GM12878 (cell line): Measurements from ENCODE around the gene HUS1. TPM values are rescaled to one million over a fixed set of nuclear protein-coding genes. Genes with fewer than 3 reads are reported as not detected.

Experiments
- ATAC-seq: fragments of 200-7000 bp; cut with Tn5 transposase; 3 replicates; pipeline ENCODE4 v1.9.1; 2020; ENCODE audit warnings: mild to moderate bottlenecking, moderate library complexity
- BruUV-seq: library from RNA; stranded (reverse); fragments of 400-500 nt; replicated peaks from 2 replicates; lab custom pipeline; 2021; lab: Mats Ljungman, UMichigan
- CTCF ChIA-PET: fragments of 300-600 bp; sonication (Branson Sonifier 250); formaldehyde crosslinking; extraction: SDS; loops from one replicate; lab custom pipeline; 2021; ENCODE audit warnings: inconsistent platforms; lab: Yijun Ruan, JAX
- POLR2A ChIA-PET: fragments of 350-600 bp; formaldehyde crosslinking; extraction: SDS; loops from one replicate; lab custom pipeline; 2021; ENCODE audit warnings: inconsistent platforms; lab: Charles Lee
- RAD21 ChIA-PET: fragments of 300-600 bp; sonication (Branson Sonifier 250); formaldehyde crosslinking; loops from one replicate; lab custom pipeline; 2023; ENCODE audit warnings: antibody characterized with exemption; ENCODE audit not compliant: unreplicated experiment; lab: Charles Lee
- SMC1A ChIA-PET: fragments of 300-600 bp; sonication (Branson Sonifier 250); formaldehyde crosslinking; loops from one replicate; lab custom pipeline; 2023; ENCODE audit not compliant: unreplicated experiment, uncharacterized antibody; lab: Charles Lee
- DNase-seq: peaks from one replicate; pipeline ENCODE4 v3.0.0-alpha.2; 2011; ENCODE audit warnings: low read depth, low spot score
- FAIRE-seq: peaks from 3 replicates; lab custom pipeline; 2011; peaks lifted over from hg19 to GRCh38; lab: Jason Lieb, UNC
- H2AFZ ChIP-seq: 2 replicates; pipeline ENCODE4 v1.6.0; 2011; ENCODE audit warnings: low read depth, low read length, control low read depth; ENCODE audit not compliant: control insufficient read depth
- H3K27ac ChIP-seq: 2 replicates; pipeline ENCODE4 v1.5.1; 2011; ENCODE audit warnings: control low read depth; ENCODE audit not compliant: control insufficient read depth, insufficient read depth
- H3K27me3 ChIP-seq, 2 experiments: replicated peaks in 1 of 2; 2 replicates each; pipeline versions ENCODE4 v1.6.0 to v1.6.1; 2011; ENCODE audit warnings: low read length in 1 of 2; ENCODE audit not compliant: control insufficient read depth in 2 of 2, insufficient read depth in 2 of 2
- H3K36me3 ChIP-seq, 2 experiments: 2 replicates each; pipeline ENCODE4 v1.5.1; 2011; ENCODE audit warnings: low read length in 1 of 2; ENCODE audit not compliant: control insufficient read depth in 2 of 2, insufficient read depth in 2 of 2
- H3K4me1 ChIP-seq: 2 replicates; pipeline ENCODE4 v1.6.1; 2011; ENCODE audit warnings: mild to moderate bottlenecking, low read length, moderate library complexity, mixed read lengths; ENCODE audit not compliant: control insufficient read depth, insufficient read depth
- H3K4me2 ChIP-seq: 2 replicates; pipeline ENCODE4 v1.6.0; 2011; ENCODE audit warnings: control low read depth; ENCODE audit not compliant: control insufficient read depth, insufficient read depth
- H3K4me3 ChIP-seq: fragments of 200-600 bp; sonication (generic); 2 replicates; pipeline ENCODE4 v1.5.1; 2016
- H3K79me2 ChIP-seq: 2 replicates; pipeline ENCODE4 v1.6.0; 2011; ENCODE audit warnings: low read length; ENCODE audit not compliant: control insufficient read depth, insufficient read depth
- H3K9ac ChIP-seq: 2 replicates; pipeline ENCODE4 v1.8.0; 2011; ENCODE audit warnings: low read length, control low read depth, mixed read lengths; ENCODE audit not compliant: control insufficient read depth, insufficient read depth
- H3K9me3 ChIP-seq: replicated peaks from 3 replicates; pipeline ENCODE4 v1.5.1; 2011; ENCODE audit warnings: mild to moderate bottlenecking, low read length; ENCODE audit not compliant: control insufficient read depth, insufficient read depth
- H4K20me1 ChIP-seq: 2 replicates; pipeline ENCODE4 v1.6.0; 2011; ENCODE audit not compliant: control insufficient read depth, insufficient read depth
- EGR1 ChIP-seq, 2 experiments: IDR thresholded peaks; 1 replicate in 1 of 2; 2 replicates in 1 of 2; pipeline ENCODE4 v1.6.1; 2011 to 2012; ENCODE audit warnings: low read depth in 2 of 2, low read length in 2 of 2, borderline replicate concordance in 1 of 2, mild to moderate bottlenecking in 1 of 2, moderate library complexity in 1 of 2
- HCFC1 ChIP-seq: fragments of 150-350 bp; IDR thresholded peaks from 2 replicates; pipeline ENCODE4 v1.6.1; 2014; ENCODE audit warnings: low read length
- JUNB ChIP-seq: IDR thresholded peaks from 2 replicates; pipeline ENCODE4 v1.6.1; 2016; ENCODE audit warnings: antibody characterized with exemption, mild to moderate bottlenecking
- MYC ChIP-seq: IDR thresholded peaks from 2 replicates; pipeline ENCODE4 v1.6.1; 2011; ENCODE audit warnings: mild to moderate bottlenecking, low read length, moderate library complexity, inconsistent platforms; ENCODE audit not compliant: insufficient read depth, insufficient replicate concordance, insufficient read length, severe bottlenecking
- NBN ChIP-seq: fragments of 450-650 bp; IDR thresholded peaks from 2 replicates; pipeline ENCODE4 v1.6.1; 2016
- NFIC ChIP-seq: IDR thresholded peaks from 2 replicates; pipeline ENCODE4 v1.6.1; 2012; ENCODE audit warnings: low read depth, mild to moderate bottlenecking, inconsistent platforms, low read length, moderate library complexity
- RAD51 ChIP-seq: fragments of 450-650 bp; IDR thresholded peaks from 2 replicates; pipeline ENCODE4 v1.6.1; 2016; ENCODE audit warnings: moderate library complexity, mild to moderate bottlenecking, inconsistent platforms
- WRNIP1 ChIP-seq: IDR thresholded peaks from 2 replicates; pipeline ENCODE4 v1.6.1; 2011; ENCODE audit warnings: low read depth, low read length, improper control_type of control experiment, borderline replicate concordance
- YY1 ChIP-seq: IDR thresholded peaks from 2 replicates; pipeline ENCODE4 v1.6.1; 2011; ENCODE audit warnings: low read depth, mild to moderate bottlenecking, low read length
- ZNF592 ChIP-seq: fragments of 450-650 bp; IDR thresholded peaks from 2 replicates; pipeline ENCODE4 v1.6.1; 2017; ENCODE audit warnings: mild to moderate bottlenecking, moderate library complexity
- WGBS: methylation state at CpG from one replicate; pipeline ENCODE4 v1.1.6; 2016; ENCODE audit warnings: low lambda C conversion rate; ENCODE audit not compliant: insufficient replicate concordance, insufficient coverage; ENCODE audit errors: missing lambda C conversion rate; 5-methylcytosine and 5-hydroxymethylcytosine counted together
- in situ Hi-C: fragments of 300-500 bp; cut with MboI; formaldehyde crosslinking; loops from 9 replicates; pipeline ENCODE4 v1.14.3; 2018; ENCODE audit warnings: mixed read lengths
- intact Hi-C: fragments of 100-400 bp; cut with micrococcal nuclease; formaldehyde crosslinking; loops from one replicate; pipeline ENCODE4 v1.14.2; 2022; ENCODE audit not compliant: unreplicated experiment
- polyA plus RNA-seq, 11 experiments: library from polyadenylated mRNA; depleted of rRNA in 4 of 11; unstranded in 6 of 11; stranded (reverse) in 5 of 11; fragments of >200 nt; fragmentation: Nextera tagmentation in 4 of 11; fragmentation: Illumina TruSeq in 1 of 11; extraction: Ambion mirVana in 4 of 11; extraction: Trizol in 1 of 11; gene quantifications; 1 replicate in 1 of 11; 2 replicates in 10 of 11; pipeline versions ENCODE4 v1.2.1 to v1.2.3, GENCODE V29; 2011 to 2016; ENCODE audit warnings: inconsistent platforms in 2 of 11, missing spikeins in 2 of 11, low read depth in 1 of 11
- total RNA-seq, 4 experiments: library from RNA; depleted of rRNA in 3 of 4; stranded (reverse); fragments of >200 nt in 3 of 4; fragmentation: Illumina TruSeq in 1 of 4; extraction: Trizol in 1 of 4; gene quantifications; 2 replicates each; pipeline versions ENCODE4 v1.2.1 to v1.2.3, GENCODE V29; 2013 to 2021
- TF ChIP-seq, protein P1 (sequence below): fragments of 150-350 bp; IDR thresholded peaks from 2 replicates; pipeline ENCODE4 v1.6.1; 2014; ENCODE audit warnings: mild to moderate bottlenecking, low read depth, low read length
- TF ChIP-seq, protein P2 (sequence below): fragments of 450-650 bp; IDR thresholded peaks from 2 replicates; pipeline ENCODE4 v1.6.1; 2016; ENCODE audit warnings: mild to moderate bottlenecking
- TF ChIP-seq, protein P3 (sequence below): IDR thresholded peaks from 2 replicates; pipeline ENCODE4 v1.6.1; 2011; ENCODE audit warnings: low read depth, low read length, improper control_type of control experiment, borderline replicate concordance
- TF ChIP-seq, protein P4 (sequence below): IDR thresholded peaks from 2 replicates; pipeline ENCODE4 v1.6.1; 2012; ENCODE audit warnings: low read depth, low read length, improper control_type of control experiment

HUS1 gene
- total and polyA plus RNA-seq, 10 of the 15 experiments (the other 5 are each of a cell fraction or from before 2014, with no cell fraction given), result 10.4 to 35.5 (median 22.6) TPM

DNA sequence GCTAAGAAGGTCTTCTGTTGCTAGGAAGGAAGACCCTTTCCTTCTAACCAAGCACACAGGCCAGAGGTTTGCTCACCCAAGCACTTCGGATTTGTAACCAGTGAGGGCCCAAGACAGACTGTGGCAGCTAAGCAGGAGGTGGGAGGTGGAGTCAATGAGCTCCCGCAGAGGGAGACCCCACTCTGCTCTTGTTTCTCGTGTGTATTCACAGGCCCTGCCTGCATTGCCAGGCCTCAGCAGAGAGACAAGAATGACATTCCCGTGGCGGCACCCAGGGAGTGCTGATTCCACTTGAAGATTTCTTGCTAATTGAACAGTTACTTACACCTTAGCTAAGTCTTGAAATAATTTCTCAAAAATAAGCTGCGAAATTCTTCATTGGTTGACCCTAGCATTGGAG is 44.6 kb downstream of the HUS1 start:
- Histone ChIP-seq H4K20me1 (no peaks in the 10 kb centered on the region), H3K4me3 (no peak overlapping the region), H2AFZ (no peak overlapping the region), H3K36me3 (no peaks in the 10 kb centered on the region), H3K4me1 (peaks cover 28% of the 10 kb centered on the region), H3K27me3 (peaks cover 0 to 1% of the 10 kb centered on the region in 2 experiments; a peak in 1 of 4 replicates), H3K4me2 (no peak overlapping the region), H3K9me3 (no peaks in the 10 kb centered on the region), H3K79me2 (no peaks in the 10 kb centered on the region), H3K27ac (no peak overlapping the region), H3K9ac (no peak overlapping the region)
- DNase-seq (no peak), ATAC-seq (no peak), FAIRE-seq (no peak)
- ChIA-PET POLR2A (no interaction called here), RAD21 (no interaction called here), CTCF (interaction anchor here (1.3 to 2.3 kb wide), 2 partner anchors 10 to 175 kb away, joined by 7 to 8 read pairs; no protein-coding TSS in a partner anchor), SMC1A (interaction anchor here (1.0 to 1.2 kb wide), 2 partner anchors 10 to 16 kb away, joined by 3 read pairs; no protein-coding TSS in a partner anchor)
- WGBS, result 70% methylated on average over 6 of the region's 6 CpGs
- in situ Hi-C loops (loop anchor here (25.0 kb wide), 1 partner anchor 1827 kb away; the partner anchor contains the start of gene VWC2), intact Hi-C loops (loop anchor here (5.0 kb wide), 1 partner anchor 322 kb away; no protein-coding TSS in a partner anchor)
- no TSS peak for BruUV-seq
- TF ChIP-seq WRNIP1 (no peak), NFIC (no peak), HCFC1 (no peak), EGR1 (IDR thresholded peaks at IDR 0.05; ENCODE audit: borderline replicate concordance in 1 of 2, low read depth in 2 of 2, low read length in 2 of 2) (no peak), MYC (no peak), RAD51 (no peak), YY1 (no peak), ZNF592 (no peak), JUNB (no peak), NBN (no peak)
- TF ChIP-seq, protein P1, sequence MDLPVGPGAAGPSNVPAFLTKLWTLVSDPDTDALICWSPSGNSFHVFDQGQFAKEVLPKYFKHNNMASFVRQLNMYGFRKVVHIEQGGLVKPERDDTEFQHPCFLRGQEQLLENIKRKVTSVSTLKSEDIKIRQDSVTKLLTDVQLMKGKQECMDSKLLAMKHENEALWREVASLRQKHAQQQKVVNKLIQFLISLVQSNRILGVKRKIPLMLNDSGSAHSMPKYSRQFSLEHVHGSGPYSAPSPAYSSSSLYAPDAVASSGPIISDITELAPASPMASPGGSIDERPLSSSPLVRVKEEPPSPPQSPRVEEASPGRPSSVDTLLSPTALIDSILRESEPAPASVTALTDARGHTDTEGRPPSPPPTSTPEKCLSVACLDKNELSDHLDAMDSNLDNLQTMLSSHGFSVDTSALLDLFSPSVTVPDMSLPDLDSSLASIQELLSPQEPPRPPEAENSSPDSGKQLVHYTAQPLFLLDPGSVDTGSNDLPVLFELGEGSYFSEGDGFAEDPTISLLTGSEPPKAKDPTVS, result no peak
- TF ChIP-seq, protein P2, sequence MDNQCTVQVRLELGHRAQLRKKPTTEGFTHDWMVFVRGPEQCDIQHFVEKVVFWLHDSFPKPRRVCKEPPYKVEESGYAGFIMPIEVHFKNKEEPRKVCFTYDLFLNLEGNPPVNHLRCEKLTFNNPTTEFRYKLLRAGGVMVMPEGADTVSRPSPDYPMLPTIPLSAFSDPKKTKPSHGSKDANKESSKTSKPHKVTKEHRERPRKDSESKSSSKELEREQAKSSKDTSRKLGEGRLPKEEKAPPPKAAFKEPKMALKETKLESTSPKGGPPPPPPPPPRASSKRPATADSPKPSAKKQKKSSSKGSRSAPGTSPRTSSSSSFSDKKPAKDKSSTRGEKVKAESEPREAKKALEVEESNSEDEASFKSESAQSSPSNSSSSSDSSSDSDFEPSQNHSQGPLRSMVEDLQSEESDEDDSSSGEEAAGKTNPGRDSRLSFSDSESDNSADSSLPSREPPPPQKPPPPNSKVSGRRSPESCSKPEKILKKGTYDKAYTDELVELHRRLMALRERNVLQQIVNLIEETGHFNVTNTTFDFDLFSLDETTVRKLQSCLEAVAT, result no peak
- TF ChIP-seq, protein P3, sequence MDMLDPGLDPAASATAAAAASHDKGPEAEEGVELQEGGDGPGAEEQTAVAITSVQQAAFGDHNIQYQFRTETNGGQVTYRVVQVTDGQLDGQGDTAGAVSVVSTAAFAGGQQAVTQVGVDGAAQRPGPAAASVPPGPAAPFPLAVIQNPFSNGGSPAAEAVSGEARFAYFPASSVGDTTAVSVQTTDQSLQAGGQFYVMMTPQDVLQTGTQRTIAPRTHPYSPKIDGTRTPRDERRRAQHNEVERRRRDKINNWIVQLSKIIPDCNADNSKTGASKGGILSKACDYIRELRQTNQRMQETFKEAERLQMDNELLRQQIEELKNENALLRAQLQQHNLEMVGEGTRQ, result no peak
- TF ChIP-seq, protein P4, sequence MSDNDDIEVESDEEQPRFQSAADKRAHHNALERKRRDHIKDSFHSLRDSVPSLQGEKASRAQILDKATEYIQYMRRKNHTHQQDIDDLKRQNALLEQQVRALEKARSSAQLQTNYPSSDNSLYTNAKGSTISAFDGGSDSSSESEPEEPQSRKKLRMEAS, result no peak
